ENCODE data around the gene LOXHD1. TPM values are rescaled to one million over a fixed set of nuclear protein-coding genes. Genes with fewer than 3 reads are reported as not detected.

Gene LOXHD1
- total RNA-seq, 1 donor from 2014 or later, result not detected

DNA sequence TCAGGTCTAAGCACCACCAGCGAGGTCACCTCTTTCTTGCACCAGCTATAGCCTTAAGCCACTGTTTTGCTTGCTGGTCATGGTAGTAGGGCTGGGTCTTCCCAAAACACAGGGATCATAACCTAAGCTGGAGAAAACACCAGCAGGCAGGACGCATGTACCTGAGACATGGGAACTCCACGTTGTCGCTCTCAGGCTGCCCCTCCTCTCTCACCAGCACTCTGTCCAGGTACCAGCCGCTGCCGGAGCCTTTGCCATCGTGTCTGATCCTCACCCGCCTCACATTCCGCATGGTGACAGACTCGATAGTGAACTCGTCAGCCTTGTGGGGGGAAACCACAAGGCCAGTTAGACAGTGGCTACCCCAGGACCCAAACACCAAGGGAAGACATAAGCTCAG lies 79.5 kb downstream of the LOXHD1 start:
- H3K4me3 Mint-ChIP-seq, result no peak overlapping the region
- no peaks in the 10 kb centered on the region for H3K36me3 Mint-ChIP-seq (ENCODE audit: low read depth)
- DNase-seq (ENCODE audit: low read depth, low spot score), result no peak
- H3K27ac Mint-ChIP-seq (ENCODE audit: unreplicated experiment), result no peak overlapping the region
- H3K4me1 Mint-ChIP-seq, result no peaks in the 10 kb centered on the region
- H3K27me3 Mint-ChIP-seq (ENCODE audit: low read depth), result peaks cover 3% of the 10 kb centered on the region
- TF ChIP-seq, protein P1, sequence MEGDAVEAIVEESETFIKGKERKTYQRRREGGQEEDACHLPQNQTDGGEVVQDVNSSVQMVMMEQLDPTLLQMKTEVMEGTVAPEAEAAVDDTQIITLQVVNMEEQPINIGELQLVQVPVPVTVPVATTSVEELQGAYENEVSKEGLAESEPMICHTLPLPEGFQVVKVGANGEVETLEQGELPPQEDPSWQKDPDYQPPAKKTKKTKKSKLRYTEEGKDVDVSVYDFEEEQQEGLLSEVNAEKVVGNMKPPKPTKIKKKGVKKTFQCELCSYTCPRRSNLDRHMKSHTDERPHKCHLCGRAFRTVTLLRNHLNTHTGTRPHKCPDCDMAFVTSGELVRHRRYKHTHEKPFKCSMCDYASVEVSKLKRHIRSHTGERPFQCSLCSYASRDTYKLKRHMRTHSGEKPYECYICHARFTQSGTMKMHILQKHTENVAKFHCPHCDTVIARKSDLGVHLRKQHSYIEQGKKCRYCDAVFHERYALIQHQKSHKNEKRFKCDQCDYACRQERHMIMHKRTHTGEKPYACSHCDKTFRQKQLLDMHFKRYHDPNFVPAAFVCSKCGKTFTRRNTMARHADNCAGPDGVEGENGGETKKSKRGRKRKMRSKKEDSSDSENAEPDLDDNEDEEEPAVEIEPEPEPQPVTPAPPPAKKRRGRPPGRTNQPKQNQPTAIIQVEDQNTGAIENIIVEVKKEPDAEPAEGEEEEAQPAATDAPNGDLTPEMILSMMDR (conservative IDR thresholded peaks at IDR 0.05), result no peak
- H3K9me3 Mint-ChIP-seq, result peaks cover 18% of the 10 kb centered on the region

DNA sequence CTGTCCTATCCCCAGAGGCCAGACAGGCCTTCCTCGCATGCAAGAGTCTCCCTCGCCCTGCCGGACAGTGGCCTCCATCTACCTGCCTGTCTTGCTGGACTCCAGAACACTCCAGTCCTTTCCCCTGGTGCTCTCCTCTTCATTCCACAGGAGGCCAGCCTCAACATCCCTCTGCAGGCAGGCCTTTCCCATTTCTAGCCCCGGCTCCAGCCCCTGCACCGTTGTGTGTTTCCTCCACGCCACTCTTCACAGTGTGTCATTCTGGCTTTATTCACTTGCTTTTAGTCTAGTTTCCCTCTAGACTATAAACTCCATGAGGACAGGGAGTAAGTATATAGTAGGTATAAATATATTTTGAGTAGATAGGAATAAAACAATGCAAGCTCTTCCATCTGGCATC lies 81.2 kb downstream of the LOXHD1 start:
- Mint-ChIP-seq H3K27ac (ENCODE audit: unreplicated experiment) (no peak overlapping the region), H3K27me3 (ENCODE audit: low read depth) (no peaks in the 10 kb centered on the region), H3K4me3 (no peak overlapping the region), H3K4me1 (no peaks in the 10 kb centered on the region), H3K9me3 (peaks cover 6% of the 10 kb centered on the region), H3K36me3 (ENCODE audit: low read depth) (no peaks in the 10 kb centered on the region)
- TF ChIP-seq, protein P1 (conservative IDR thresholded peaks at IDR 0.05), result no peak
- DNase-seq (ENCODE audit: low read depth, low spot score), result no peak

DNA sequence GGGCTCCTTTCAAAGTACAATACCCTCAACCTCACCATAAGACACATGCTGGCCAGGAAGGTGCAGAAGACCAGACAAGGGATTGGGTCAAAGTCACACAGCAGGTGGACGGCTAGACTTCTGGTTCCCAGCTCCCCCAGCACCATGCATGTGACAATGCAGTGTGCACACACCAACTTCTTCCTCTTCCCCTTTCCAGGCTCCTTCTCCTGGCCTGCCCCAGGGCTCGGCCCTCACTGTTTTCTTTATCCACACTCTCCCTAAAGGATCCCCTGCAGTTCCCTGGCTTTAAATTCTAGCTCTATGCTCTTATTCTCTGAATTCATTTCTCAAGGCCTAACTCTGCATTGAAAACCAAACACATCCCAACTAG lies 82.3 kb downstream of the LOXHD1 start:
- no peak overlapping the region for H3K27ac Mint-ChIP-seq (ENCODE audit: unreplicated experiment)
- DNase-seq (ENCODE audit: low read depth, low spot score), result no peak
- TF ChIP-seq, protein P1 (conservative IDR thresholded peaks at IDR 0.05), result no peak
- H3K27me3 Mint-ChIP-seq (ENCODE audit: low read depth), result no peaks in the 10 kb centered on the region
- H3K9me3 Mint-ChIP-seq, result peaks cover 4% of the 10 kb centered on the region
- H3K4me3 Mint-ChIP-seq, result no peak overlapping the region
- no peaks in the 10 kb centered on the region for H3K4me1 Mint-ChIP-seq
- no peaks in the 10 kb centered on the region for H3K36me3 Mint-ChIP-seq (ENCODE audit: low read depth)

DNA sequence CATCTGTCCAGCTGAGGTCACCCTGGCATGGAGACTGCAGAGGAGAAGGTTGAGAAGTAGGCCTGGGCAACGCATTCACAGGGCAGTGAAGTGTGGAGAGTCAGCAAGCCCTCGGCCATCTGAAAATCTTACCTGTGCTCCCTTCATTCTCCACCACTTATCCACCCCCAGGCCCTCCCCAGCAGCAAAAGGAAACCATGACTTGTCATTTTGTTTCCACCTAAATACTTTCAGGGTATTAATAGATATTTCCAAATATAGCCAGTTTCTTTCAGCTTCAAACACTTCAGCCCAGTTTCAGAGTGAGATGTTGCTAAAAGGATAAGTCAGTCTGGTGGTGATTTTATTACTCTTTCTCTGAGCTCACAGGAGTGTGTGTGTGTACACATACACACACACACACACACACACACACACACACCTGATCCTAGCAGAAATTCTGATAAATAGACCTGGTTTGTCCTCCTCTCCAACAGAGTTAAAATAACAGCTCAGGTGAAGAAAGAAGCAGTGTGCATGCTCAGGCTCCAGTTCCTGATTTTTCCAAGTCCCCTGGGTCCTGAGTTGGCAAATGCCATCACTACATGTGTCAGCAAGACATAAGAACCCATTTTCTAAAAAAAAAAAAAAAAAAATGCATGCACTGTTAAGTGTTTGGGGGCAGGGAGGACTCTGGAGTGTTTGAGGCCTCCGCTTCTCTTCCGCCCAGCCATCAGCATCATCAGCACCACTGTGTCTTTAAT lies 82.8 kb downstream of the LOXHD1 start:
- Mint-ChIP-seq H3K27me3 (ENCODE audit: low read depth) (peaks cover 3% of the 10 kb centered on the region), H3K36me3 (ENCODE audit: low read depth) (no peaks in the 10 kb centered on the region), H3K4me1 (no peaks in the 10 kb centered on the region), H3K27ac (ENCODE audit: unreplicated experiment) (no peak overlapping the region), H3K4me3 (no peak overlapping the region), H3K9me3 (peaks cover 4% of the 10 kb centered on the region)
- no peak for DNase-seq (ENCODE audit: low read depth, low spot score)
- TF ChIP-seq, protein P1 (conservative IDR thresholded peaks at IDR 0.05), result no peak

GRCh38 chr18:46573156-46573555 lies 83.9 kb downstream of the LOXHD1 start:
- Mint-ChIP-seq H3K4me3 (no peak overlapping the region), H3K27me3 (ENCODE audit: low read depth) (peaks cover 12% of the 10 kb centered on the region), H3K27ac (ENCODE audit: unreplicated experiment) (peak overlapping the region; percentile 50), H3K4me1 (no peaks in the 10 kb centered on the region), H3K36me3 (ENCODE audit: low read depth) (no peaks in the 10 kb centered on the region), H3K9me3 (peaks cover 4% of the 10 kb centered on the region)
- DNase-seq (ENCODE audit: low read depth, low spot score), result no peak
- TF ChIP-seq, protein P1 (conservative IDR thresholded peaks at IDR 0.05), result no peak

All from neural crest cell (in vitro differentiated cells).